ENCODE results near the gene RPS6KA2.

Gene RPS6KA2

DNA sequence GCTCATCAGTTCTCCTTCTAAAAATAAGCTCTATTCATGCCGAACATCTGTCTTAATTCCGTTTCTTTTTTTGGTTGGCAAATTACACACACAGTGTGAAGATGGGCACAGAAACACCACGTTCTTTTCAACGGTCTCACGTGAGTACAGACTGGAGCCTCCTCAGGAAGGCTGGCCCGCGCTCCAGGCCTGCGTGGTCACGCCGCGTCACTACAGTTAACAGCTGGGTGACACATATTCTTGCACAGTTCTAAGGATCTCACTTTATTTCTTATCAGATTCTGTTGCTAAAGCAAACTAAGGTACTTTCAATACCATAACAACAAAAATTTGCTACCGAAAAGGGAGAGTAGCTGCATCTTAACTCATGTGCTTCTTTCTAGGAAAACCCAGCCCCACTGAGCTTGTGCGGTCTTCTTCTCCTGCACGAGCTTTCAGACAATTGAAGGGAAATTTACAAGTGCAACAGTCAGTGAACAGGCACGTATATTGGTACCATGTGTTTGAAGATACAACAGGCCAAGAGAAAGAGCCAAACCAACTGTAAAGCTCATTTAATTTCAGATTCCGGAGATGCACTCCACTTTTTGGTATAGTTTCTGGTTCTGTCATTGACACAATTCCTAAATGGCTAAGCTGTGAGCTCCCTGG lies 188.7 kb downstream of the RPS6KA2 start:
- no peak overlapping the region for H3K4me3 ChIP-seq (replicated peaks; ENCODE audit: insufficient read depth, low read length)
- no peaks in the 10 kb centered on the region for H3K27me3 ChIP-seq (ENCODE audit: insufficient read depth, poor library complexity, severe bottlenecking)
- DNase-seq (ENCODE audit: low read depth in 1 of 2, low spot score in 1 of 2) = no peak
- H3K27ac ChIP-seq (replicated peaks) = no peak overlapping the region
- TF ChIP-seq, protein P1, sequence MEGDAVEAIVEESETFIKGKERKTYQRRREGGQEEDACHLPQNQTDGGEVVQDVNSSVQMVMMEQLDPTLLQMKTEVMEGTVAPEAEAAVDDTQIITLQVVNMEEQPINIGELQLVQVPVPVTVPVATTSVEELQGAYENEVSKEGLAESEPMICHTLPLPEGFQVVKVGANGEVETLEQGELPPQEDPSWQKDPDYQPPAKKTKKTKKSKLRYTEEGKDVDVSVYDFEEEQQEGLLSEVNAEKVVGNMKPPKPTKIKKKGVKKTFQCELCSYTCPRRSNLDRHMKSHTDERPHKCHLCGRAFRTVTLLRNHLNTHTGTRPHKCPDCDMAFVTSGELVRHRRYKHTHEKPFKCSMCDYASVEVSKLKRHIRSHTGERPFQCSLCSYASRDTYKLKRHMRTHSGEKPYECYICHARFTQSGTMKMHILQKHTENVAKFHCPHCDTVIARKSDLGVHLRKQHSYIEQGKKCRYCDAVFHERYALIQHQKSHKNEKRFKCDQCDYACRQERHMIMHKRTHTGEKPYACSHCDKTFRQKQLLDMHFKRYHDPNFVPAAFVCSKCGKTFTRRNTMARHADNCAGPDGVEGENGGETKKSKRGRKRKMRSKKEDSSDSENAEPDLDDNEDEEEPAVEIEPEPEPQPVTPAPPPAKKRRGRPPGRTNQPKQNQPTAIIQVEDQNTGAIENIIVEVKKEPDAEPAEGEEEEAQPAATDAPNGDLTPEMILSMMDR (IDR thresholded peaks at IDR 0.05; ENCODE audit: insufficient read depth, low read length) = no peak
- TF ChIP-seq, protein P2, sequence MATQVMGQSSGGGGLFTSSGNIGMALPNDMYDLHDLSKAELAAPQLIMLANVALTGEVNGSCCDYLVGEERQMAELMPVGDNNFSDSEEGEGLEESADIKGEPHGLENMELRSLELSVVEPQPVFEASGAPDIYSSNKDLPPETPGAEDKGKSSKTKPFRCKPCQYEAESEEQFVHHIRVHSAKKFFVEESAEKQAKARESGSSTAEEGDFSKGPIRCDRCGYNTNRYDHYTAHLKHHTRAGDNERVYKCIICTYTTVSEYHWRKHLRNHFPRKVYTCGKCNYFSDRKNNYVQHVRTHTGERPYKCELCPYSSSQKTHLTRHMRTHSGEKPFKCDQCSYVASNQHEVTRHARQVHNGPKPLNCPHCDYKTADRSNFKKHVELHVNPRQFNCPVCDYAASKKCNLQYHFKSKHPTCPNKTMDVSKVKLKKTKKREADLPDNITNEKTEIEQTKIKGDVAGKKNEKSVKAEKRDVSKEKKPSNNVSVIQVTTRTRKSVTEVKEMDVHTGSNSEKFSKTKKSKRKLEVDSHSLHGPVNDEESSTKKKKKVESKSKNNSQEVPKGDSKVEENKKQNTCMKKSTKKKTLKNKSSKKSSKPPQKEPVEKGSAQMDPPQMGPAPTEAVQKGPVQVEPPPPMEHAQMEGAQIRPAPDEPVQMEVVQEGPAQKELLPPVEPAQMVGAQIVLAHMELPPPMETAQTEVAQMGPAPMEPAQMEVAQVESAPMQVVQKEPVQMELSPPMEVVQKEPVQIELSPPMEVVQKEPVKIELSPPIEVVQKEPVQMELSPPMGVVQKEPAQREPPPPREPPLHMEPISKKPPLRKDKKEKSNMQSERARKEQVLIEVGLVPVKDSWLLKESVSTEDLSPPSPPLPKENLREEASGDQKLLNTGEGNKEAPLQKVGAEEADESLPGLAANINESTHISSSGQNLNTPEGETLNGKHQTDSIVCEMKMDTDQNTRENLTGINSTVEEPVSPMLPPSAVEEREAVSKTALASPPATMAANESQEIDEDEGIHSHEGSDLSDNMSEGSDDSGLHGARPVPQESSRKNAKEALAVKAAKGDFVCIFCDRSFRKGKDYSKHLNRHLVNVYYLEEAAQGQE (IDR thresholded peaks at IDR 0.05; ENCODE audit: insufficient replicate concordance, low read depth) = no peak
- TF ChIP-seq GABPA (IDR thresholded peaks at IDR 0.05; ENCODE audit: low read depth) (no peak), POLR2AphosphoS5 (IDR thresholded peaks at IDR 0.05; ENCODE audit: low read depth) (no peak), SPI1 (IDR thresholded peaks at IDR 0.05; ENCODE audit: borderline replicate concordance, low read depth) (no peak)

DNA sequence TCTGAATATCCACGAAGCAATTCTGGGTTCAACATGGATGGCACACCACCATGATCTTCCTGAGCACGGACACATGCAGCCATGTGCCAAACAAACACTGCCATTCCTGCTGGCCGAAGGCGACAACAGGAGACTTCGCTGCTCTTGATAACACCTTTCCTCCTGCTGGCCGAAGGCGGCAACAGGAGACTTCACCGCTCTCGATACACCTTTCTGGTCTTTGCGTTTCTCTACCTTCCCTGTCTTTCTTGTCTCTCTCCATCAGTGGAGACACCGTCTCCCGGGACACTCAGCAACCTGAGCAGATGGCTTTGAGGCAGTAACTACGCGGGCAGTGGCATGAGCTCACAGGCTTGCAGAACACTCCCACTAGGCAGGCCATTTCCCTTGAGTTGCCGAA lies 189.4 kb downstream of the RPS6KA2 start:
- Histone ChIP-seq H3K4me3 (replicated peaks; ENCODE audit: insufficient read depth, low read length) (no peak overlapping the region), H3K27me3 (ENCODE audit: insufficient read depth, poor library complexity, severe bottlenecking) (no peaks in the 10 kb centered on the region), H3K27ac (replicated peaks) (no peak overlapping the region)
- TF ChIP-seq POLR2AphosphoS5 (IDR thresholded peaks at IDR 0.05; ENCODE audit: low read depth) (no peak), SPI1 (IDR thresholded peaks at IDR 0.05; ENCODE audit: borderline replicate concordance, low read depth) (no peak), GABPA (IDR thresholded peaks at IDR 0.05; ENCODE audit: low read depth) (no peak)
- TF ChIP-seq, protein P1 (IDR thresholded peaks at IDR 0.05; ENCODE audit: insufficient read depth, low read length) = no peak
- TF ChIP-seq, protein P2 (IDR thresholded peaks at IDR 0.05; ENCODE audit: insufficient replicate concordance, low read depth) = no peak
- no peak for DNase-seq (ENCODE audit: low read depth in 1 of 2, low spot score in 1 of 2)

DNA sequence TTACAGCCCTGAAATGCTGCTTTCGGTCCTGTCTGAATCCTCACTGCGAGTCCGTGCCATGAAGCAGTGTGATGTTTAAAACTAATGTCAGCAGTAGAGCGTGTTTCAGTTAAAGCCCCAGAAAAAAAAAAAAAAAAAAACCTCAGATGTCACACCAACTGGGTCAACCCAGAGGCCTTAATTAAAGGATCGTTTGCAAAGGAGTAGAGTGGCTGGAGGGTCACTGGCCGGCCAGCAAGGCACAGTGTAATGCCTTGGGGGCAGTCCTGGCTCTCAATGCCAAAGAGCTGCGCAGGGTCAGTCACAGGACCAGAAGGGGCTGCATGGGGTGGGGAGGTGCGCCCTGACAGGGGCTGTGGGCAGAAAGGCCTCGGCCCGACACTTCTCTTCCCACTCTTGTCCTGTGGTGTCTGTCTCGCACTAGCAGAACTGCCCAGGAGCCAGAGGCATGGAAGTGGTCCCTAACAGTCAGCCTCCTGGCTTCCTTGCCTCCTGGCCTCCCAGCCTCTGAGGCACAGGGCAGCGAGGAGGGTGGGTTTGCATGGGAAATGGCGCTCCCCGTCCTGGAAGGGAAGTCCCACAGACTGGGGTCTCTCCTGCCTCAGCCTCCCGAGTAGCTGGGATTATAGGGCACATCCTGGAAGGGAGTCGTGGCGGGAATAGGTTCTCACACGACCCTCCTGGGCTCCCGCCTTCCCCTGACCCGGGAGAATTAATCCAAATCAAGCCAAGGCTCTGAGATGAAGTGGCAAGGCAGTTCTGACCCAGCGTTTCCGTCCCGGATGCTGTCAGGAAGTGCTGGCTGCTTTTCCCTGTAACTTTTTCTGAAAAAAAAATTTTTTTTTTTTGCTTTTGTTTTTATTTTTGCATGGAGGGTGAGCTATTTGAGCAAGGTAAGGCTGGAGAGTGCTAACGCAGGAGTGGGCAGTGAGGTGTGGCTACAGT lies 190.6 kb downstream of the RPS6KA2 start:
- DNase-seq (ENCODE audit: low read depth in 1 of 2, low spot score in 1 of 2) = no peak
- Histone ChIP-seq H3K27me3 (ENCODE audit: insufficient read depth, poor library complexity, severe bottlenecking) (no peaks in the 10 kb centered on the region), H3K27ac (replicated peaks) (no peak overlapping the region), H3K4me3 (replicated peaks; ENCODE audit: insufficient read depth, low read length) (no peak overlapping the region)
- TF ChIP-seq, protein P1 (IDR thresholded peaks at IDR 0.05; ENCODE audit: insufficient read depth, low read length) = no peak
- no peak for TF ChIP-seq GABPA (IDR thresholded peaks at IDR 0.05; ENCODE audit: low read depth)

Measured in HL-60 (cell line).